ENCODE results near the gene TTPAL. TPM values are rescaled to one million over a fixed set of nuclear protein-coding genes. Genes with fewer than 3 reads are reported as not detected.

Gene TTPAL
- total and polyA plus RNA-seq, 2 of the 4 experiments (the other 2 are of a cell fraction), result 8.2 to 18.1 TPM

- dilution Hi-C loops (cut with HindIII; ENCODE audit: low sequenced_read_pairs, unreplicated experiment), result no loop called here
Observed at GRCh38 chr20:44485078-44485829, 9.6 kb downstream of the TTPAL start.

More at GRCh38 chr20:44485078-44485829, 9.6 kb downstream of the TTPAL start:
- Histone ChIP-seq H3K9ac (ENCODE audit: low read depth, low read length) (no peak overlapping the region), H2BK120ac (ENCODE audit: low read depth, low read length) (no peak overlapping the region), H3K27me3 (ENCODE audit: control insufficient read depth, insufficient read depth, low read length) (no peaks in the 10 kb centered on the region), H4K5ac (ENCODE audit: low read depth, low read length) (no peak overlapping the region), H3K4me1 (ENCODE audit: control insufficient read depth, insufficient read depth, low read length) (0 out of 2 replicates have a peak, but pooled peaks cover 2% of the 10 kb centered on the region), H2AK9ac (replicated peaks; ENCODE audit: low read depth, low read length, poor library complexity) (no peak overlapping the region), H3K4me3 (ENCODE audit: insufficient read depth, low read depth, low read length) (no peak overlapping the region), H3K27ac (ENCODE audit: insufficient read depth, low read length) (no peak overlapping the region), H3K14ac (replicated peaks; ENCODE audit: low read depth, low read length) (no peak overlapping the region), H3K9me3 (ENCODE audit: control insufficient read depth, insufficient read depth, low read length) (no peaks in the 10 kb centered on the region), H3K79me1 (ENCODE audit: low read depth in 1 of 2, low read length in 2 of 2) (peaks cover 7 to 29% of the 10 kb centered on the region in 2 experiments; a peak in 2 of 4 replicates), H3K18ac (ENCODE audit: low read depth, low read length) (no peak overlapping the region), H3K9me1 (ENCODE audit: insufficient read depth, low read length) (0 out of 2 replicates have a peak, but pooled peaks cover 3% of the 10 kb centered on the region), H2AK5ac (ENCODE audit: low read depth, low read length) (no peak overlapping the region), H4K8ac (ENCODE audit: low read depth in 2 of 2, low read length in 2 of 2) (no peak overlapping the region), H3K36me3 (ENCODE audit: control insufficient read depth, insufficient read depth, low read length) (peaks cover 46% of the 10 kb centered on the region), H4K20me1 (ENCODE audit: insufficient read depth, low read length) (no peaks in the 10 kb centered on the region), H3K56ac (ENCODE audit: extremely low read depth, insufficient read depth, low read length) (no peak overlapping the region), H3K4ac (ENCODE audit: low read depth, low read length) (no peak overlapping the region), H3K23ac (ENCODE audit: low read depth, low read length) (no peak overlapping the region), H2AFZ (replicated peaks; ENCODE audit: low read length, poor library complexity) (no peak overlapping the region), H2BK5ac (ENCODE audit: low read depth, low read length, poor library complexity, severe bottlenecking) (no peak overlapping the region), H4K91ac (ENCODE audit: insufficient read depth, low read depth, low read length) (no peak overlapping the region), H2BK20ac (ENCODE audit: low read depth, low read length) (no peak overlapping the region), H3K4me2 (ENCODE audit: low read depth, low read length) (no peak overlapping the region), H2BK15ac (ENCODE audit: low read depth, low read length) (no peak overlapping the region)
- DNase-seq (no peak), ATAC-seq (ENCODE audit: low read depth) (no peak)
- ChIA-PET POLR2A (ENCODE audit: unreplicated experiment) (no interaction called here), CTCF (interaction anchor here (0.5 to 0.6 kb wide), 2 partner anchors 17 to 49 kb away, joined by 4 to 5 read pairs; no protein-coding TSS in a partner anchor)
- TF ChIP-seq RCOR1 (IDR thresholded peaks at IDR 0.05; ENCODE audit: insufficient replicate concordance, low read length) (no peak), USF2 (IDR thresholded peaks at IDR 0.05; ENCODE audit: low read depth, low read length) (no peak), CHD1 (IDR thresholded peaks at IDR 0.05; ENCODE audit: low read depth, low read length) (no peak), MAZ (IDR thresholded peaks at IDR 0.05; ENCODE audit: borderline replicate concordance, low read depth, low read length) (no peak)
- intact Hi-C loops (cut with micrococcal nuclease) (no loop called here), in situ Hi-C loops (cut with MboI; ENCODE audit: low sequenced_read_pairs) (loop anchor here (25.0 kb wide), 1 partner anchor 1302 kb away; the partner anchor contains the start of genes DNTTIP1 and WFDC3)
- BruUV-seq (replicated peaks), result no TSS peak
- 100% methylated on average over 2 of the region's 7 CpGs; no CpG with 5 or more reads in 1 of the 2 experiments for WGBS, 2 experiments (ENCODE audit: extremely low coverage in 2 of 2, insufficient read length in 1 of 2)

Measured in IMR-90 (cell line).